ENCODE data around the gene TRIM33. TPM values are rescaled to one million over a fixed set of nuclear protein-coding genes. Genes with fewer than 3 reads are reported as not detected.
A peak's percentile ranks its signal among the peaks of the same experiment; 100 is the strongest.
"Not testable (repeated sequence)": the region's sequence is repeated elsewhere in the genome, so short reads cannot be mapped to it uniquely, and the experiment has no call there.

Gene TRIM33
- total and polyA plus RNA-seq, 2 donors (not counting 1 experiment from before 2014, with no cell fraction given): 17.8 to 21.5 TPM

GRCh38 chr1:114428083-114428754 is 82.8 kb downstream of the TRIM33 start:
- Histone ChIP-seq H3K36me3 (ENCODE audit: control insufficient read depth, insufficient read depth, low read length) (no peaks in the 10 kb centered on the region), H3K4me1 (ENCODE audit: control insufficient read depth, extremely low read depth, insufficient read depth, low read length) (no peaks in the 10 kb centered on the region), H3K9ac (ENCODE audit: insufficient read depth, low read length) (no peak overlapping the region), H3K4me2 (ENCODE audit: extremely low read depth, insufficient read depth, low read length) (no peak overlapping the region), H3K4me3 (replicated peaks in 1 of 4; ENCODE audit: control extremely low read depth in 1 of 4, insufficient read depth in 1 of 4, low read depth in 3 of 4, low read length in 4 of 4) (no peak overlapping the region), H3K9me3 (ENCODE audit: control insufficient read depth, insufficient read depth, low read depth, low read length) (no peaks in the 10 kb centered on the region), H4K20me1 (ENCODE audit: control insufficient read depth, extremely low read depth, insufficient read depth, low read length) (no peaks in the 10 kb centered on the region), H3K27me3 (ENCODE audit: control insufficient read depth, insufficient read depth, low read length) (no peaks in the 10 kb centered on the region), H2AFZ (ENCODE audit: low read length) (no peak overlapping the region), H3K79me2 (ENCODE audit: control insufficient read depth, insufficient read depth, low read length) (no peaks in the 10 kb centered on the region), H3K27ac (ENCODE audit: insufficient read depth, low read length) (no peak overlapping the region)
- TF ChIP-seq CTCF (conservative IDR thresholded peaks at IDR 0.05 in 1 of 2, IDR thresholded peaks at IDR 0.05 in 1 of 2; ENCODE audit: low read depth in 1 of 2, low read length in 2 of 2) (peak; percentile 32 to 59), EZH2 (IDR thresholded peaks at IDR 0.05; ENCODE audit: low read length, missing control alignments) (no peak)
- DNase-seq (ENCODE audit: low read depth in 2 of 2): peak in 1 of 2 donors; percentile 54

- H3K4me3 ChIP-seq (replicated peaks in 1 of 4; ENCODE audit: control extremely low read depth in 1 of 4, insufficient read depth in 1 of 4, low read depth in 3 of 4, low read length in 4 of 4): no peak overlapping the region
- H3K27ac ChIP-seq (ENCODE audit: insufficient read depth, low read length): no peak overlapping the region
- H3K27me3 ChIP-seq (ENCODE audit: control insufficient read depth, insufficient read depth, low read length): no peaks in the 10 kb centered on the region
- no peak for DNase-seq (ENCODE audit: low read depth in 2 of 2)
- H3K4me1 ChIP-seq (ENCODE audit: control insufficient read depth, extremely low read depth, insufficient read depth, low read length): no peaks in the 10 kb centered on the region
- H2AFZ ChIP-seq (ENCODE audit: low read length): no peak overlapping the region
- no peak for TF ChIP-seq CTCF (conservative IDR thresholded peaks at IDR 0.05 in 1 of 2, IDR thresholded peaks at IDR 0.05 in 1 of 2; ENCODE audit: low read depth in 1 of 2, low read length in 2 of 2)
- no peak for TF ChIP-seq EZH2 (IDR thresholded peaks at IDR 0.05; ENCODE audit: low read length, missing control alignments)
- no peaks in the 10 kb centered on the region for H4K20me1 ChIP-seq (ENCODE audit: control insufficient read depth, extremely low read depth, insufficient read depth, low read length)
- H3K9me3 ChIP-seq (ENCODE audit: control insufficient read depth, insufficient read depth, low read depth, low read length): no peaks in the 10 kb centered on the region
- no peak overlapping the region for H3K9ac ChIP-seq (ENCODE audit: insufficient read depth, low read length)
- no peak overlapping the region for H3K4me2 ChIP-seq (ENCODE audit: extremely low read depth, insufficient read depth, low read length)
- H3K36me3 ChIP-seq (ENCODE audit: control insufficient read depth, insufficient read depth, low read length): no peaks in the 10 kb centered on the region
- no peaks in the 10 kb centered on the region for H3K79me2 ChIP-seq (ENCODE audit: control insufficient read depth, insufficient read depth, low read length)
These were observed 83.4 kb downstream of the TRIM33 start for GRCh38 chr1:114427612-114428011.

- H2AFZ ChIP-seq (ENCODE audit: low read length): no peak overlapping the region
- no peaks in the 10 kb centered on the region for H3K4me1 ChIP-seq (ENCODE audit: control insufficient read depth, extremely low read depth, insufficient read depth, low read length)
- no peaks in the 10 kb centered on the region for H4K20me1 ChIP-seq (ENCODE audit: control insufficient read depth, extremely low read depth, insufficient read depth, low read length)
- H3K9me3 ChIP-seq (ENCODE audit: control insufficient read depth, insufficient read depth, low read depth, low read length): no peaks in the 10 kb centered on the region
- no peaks in the 10 kb centered on the region for H3K79me2 ChIP-seq (ENCODE audit: control insufficient read depth, insufficient read depth, low read length)
- no peak overlapping the region for H3K9ac ChIP-seq (ENCODE audit: insufficient read depth, low read length)
- no peak overlapping the region for H3K27ac ChIP-seq (ENCODE audit: insufficient read depth, low read length)
- H3K4me3 ChIP-seq (replicated peaks in 1 of 4; ENCODE audit: control extremely low read depth in 1 of 4, insufficient read depth in 1 of 4, low read depth in 3 of 4, low read length in 4 of 4): no peak overlapping the region
- peaks cover 1% of the 10 kb centered on the region for H3K36me3 ChIP-seq (ENCODE audit: control insufficient read depth, insufficient read depth, low read length)
- TF ChIP-seq CTCF (conservative IDR thresholded peaks at IDR 0.05 in 1 of 2, IDR thresholded peaks at IDR 0.05 in 1 of 2; ENCODE audit: low read depth in 1 of 2, low read length in 2 of 2) (no peak), EZH2 (IDR thresholded peaks at IDR 0.05; ENCODE audit: low read length, missing control alignments) (no peak)
- DNase-seq (ENCODE audit: low read depth in 2 of 2): no peak
- no peaks in the 10 kb centered on the region for H3K27me3 ChIP-seq (ENCODE audit: control insufficient read depth, insufficient read depth, low read length)
- no peak overlapping the region for H3K4me2 ChIP-seq (ENCODE audit: extremely low read depth, insufficient read depth, low read length)
These were observed 87.5 kb downstream of the TRIM33 start for GRCh38 chr1:114423455-114423854.

GRCh38 chr1:114418948-114419347 is 92.1 kb downstream of the TRIM33 start:
- not testable (repeated sequence) for H2AFZ ChIP-seq (ENCODE audit: low read length); H3K9me3 ChIP-seq (ENCODE audit: control insufficient read depth, insufficient read depth, low read depth, low read length); H3K36me3 ChIP-seq (ENCODE audit: control insufficient read depth, insufficient read depth, low read length); H3K27ac ChIP-seq (ENCODE audit: insufficient read depth, low read length); H3K4me1 ChIP-seq (ENCODE audit: control insufficient read depth, extremely low read depth, insufficient read depth, low read length); H4K20me1 ChIP-seq (ENCODE audit: control insufficient read depth, extremely low read depth, insufficient read depth, low read length); H3K9ac ChIP-seq (ENCODE audit: insufficient read depth, low read length); H3K4me2 ChIP-seq (ENCODE audit: extremely low read depth, insufficient read depth, low read length); DNase-seq (ENCODE audit: low read depth in 2 of 2); H3K79me2 ChIP-seq (ENCODE audit: control insufficient read depth, insufficient read depth, low read length); H3K27me3 ChIP-seq (ENCODE audit: control insufficient read depth, insufficient read depth, low read length); H3K4me3 ChIP-seq (replicated peaks in 1 of 4; ENCODE audit: control extremely low read depth in 1 of 4, insufficient read depth in 1 of 4, low read depth in 3 of 4, low read length in 4 of 4)

Measured in fibroblast of lung (primary cell).